Transverse colon (tissue), 4 donors: ENCODE measurements around the gene PTGER4. TPM values are rescaled to one million over a fixed set of nuclear protein-coding genes. Genes with fewer than 3 reads are reported as not detected.

Experiments used
- DNase-seq: peaks from one replicate; pipeline ENCODE4 v3.0.0-alpha.2; 2019
- H3K27ac ChIP-seq, 4 donors: fragments of 200-600 bp; sonication (generic); 2 replicates each; pipeline ENCODE4 v1.5.1; 2016 to 2018; ENCODE audit warnings: inconsistent platforms in 4 of 4
- H3K27me3 ChIP-seq: fragments of 200-600 bp; sonication (generic); 2 replicates; pipeline ENCODE4 v1.5.1; 2017; ENCODE audit warnings: inconsistent platforms
- H3K36me3 ChIP-seq, 4 donors: fragments of 200-600 bp; sonication (generic); 2 replicates each; pipeline ENCODE4 v1.5.1; 2017 to 2019; ENCODE audit warnings: inconsistent platforms in 4 of 4
- H3K4me1 ChIP-seq, 4 donors: fragments of 200-600 bp; sonication (generic); 2 replicates each; pipeline ENCODE4 v1.5.1; 2017 to 2020; ENCODE audit warnings: inconsistent platforms in 4 of 4
- H3K4me3 ChIP-seq, 4 donors: fragments of 200-600 bp; sonication (generic); 1 replicate in 1 of 4; 2 replicates in 3 of 4; pipeline versions ENCODE4 v1.5.1 to v1.6.1; 2017 to 2019; ENCODE audit warnings: inconsistent platforms in 4 of 4
- H3K9me3 ChIP-seq, 2 donors: fragments of 200-600 bp; sonication (generic); 2 replicates each; pipeline ENCODE4 v1.5.1; 2017 to 2019; ENCODE audit warnings: inconsistent platforms in 2 of 2
- CTCF ChIP-seq, 5 experiments: fragments of 200-600 bp in 3 of 5; fragments of 450-650 bp in 2 of 5; sonication (generic) in 3 of 5; IDR thresholded peaks; 1 replicate in 2 of 5; 2 replicates in 3 of 5; pipeline ENCODE4 v1.5.1; 2016 to 2017; ENCODE audit warnings: antibody characterized with exemption in 5 of 5, inconsistent platforms in 3 of 5, mild to moderate bottlenecking in 2 of 5, moderate library complexity in 1 of 5
- EP300 ChIP-seq: sonication (generic); formaldehyde crosslinking; IDR thresholded peaks from one replicate; pipeline ENCODE4 v1.6.1; 2017; ENCODE audit warnings: antibody characterized with exemption, low read depth
- POLR2A ChIP-seq: fragments of 450-650 bp; IDR thresholded peaks from one replicate; pipeline ENCODE4 v1.6.1; 2016; ENCODE audit warnings: antibody characterized with exemption, mild to moderate bottlenecking, moderate library complexity
- POLR2AphosphoS5 ChIP-seq, 3 donors: sonication (generic); formaldehyde crosslinking; IDR thresholded peaks; one replicate each; pipeline ENCODE4 v1.6.1; 2016; ENCODE audit warnings: antibody characterized with exemption in 3 of 3
- WGBS, 2 donors: methylation state at CpG; one replicate each; pipeline ENCODE4 v1.1.5; 2018; ENCODE audit warnings: low coverage in 1 of 2; 5-methylcytosine and 5-hydroxymethylcytosine counted together
- in situ Hi-C, 4 donors: fragments of 200-750 bp; cut with MboI; loops; one replicate each; pipeline versions ENCODE4 v1.15.0 to v1.15.1; 2017; ENCODE audit warnings: low sequenced_read_pairs in 3 of 4, low pct_ligation_motif_present in 1 of 4, low pct_unique_long_range_greater_than_20kb in 1 of 4
- intact Hi-C: fragments of 100-400 bp; cut with DNase I; formaldehyde crosslinking; loops from one replicate; pipeline ENCODE4 v1.15.1; 2023; ENCODE audit warnings: low total_unique reads
- total RNA-seq, 4 donors: library from RNA; depleted of rRNA; stranded (reverse); fragments of >200 nt; gene quantifications; one replicate each; pipeline ENCODE4 v1.1.0, GENCODE V29; 2016

PTGER4 gene
- total RNA-seq, 4 donors from 2014 or later = 39.6 to 127 (median 105) TPM

GRCh38 chr5:40689438-40689837 lies 9.7 kb downstream of the PTGER4 start:
- 5 to 14% methylated on average over 3 of the region's 3 CpGs for WGBS, 2 donors
- DNase-seq = no peak
- peaks cover 0 to 58% (median 28%) of the 10 kb centered on the region in 4 donors for H3K4me1 ChIP-seq

GRCh38 chr5:40690267-40690666 lies 10.6 kb downstream of the PTGER4 start:
- peak overlapping the region in 3 of 4 donors; percentile 31 to 94 (median 64) for H3K27ac ChIP-seq
- in situ Hi-C loops = loop anchor here in 2 of 4 donors (10.0 to 25.0 kb wide), 2 partner anchors 303 to 745 kb away; no protein-coding TSS in a partner anchor
- H3K9me3 ChIP-seq = no peaks in the 10 kb centered on the region
- no peaks in the 10 kb centered on the region for H3K27me3 ChIP-seq
- no peak for DNase-seq
- H3K4me3 ChIP-seq = no peak overlapping the region
- 35 to 56% methylated on average over 2 to 3 of the region's 3 CpGs for WGBS, 2 donors
- intact Hi-C loops = no loop called here
- peaks cover 0 to 16% (median 5%) of the 10 kb centered on the region in 4 donors for H3K36me3 ChIP-seq
- H3K4me1 ChIP-seq = peaks cover 0 to 50% (median 28%) of the 10 kb centered on the region in 4 donors
- TF ChIP-seq POLR2A (no peak), POLR2AphosphoS5 (IDR thresholded peaks at IDR 0.05) (no peak), CTCF (IDR thresholded peaks at IDR 0.05) (no peak), EP300 (no peak)

More at GRCh38 chr5:40689438-40689837, 9.7 kb downstream of the PTGER4 start:
- in situ Hi-C loops = loop anchor here in 2 of 4 donors (5.0 to 25.0 kb wide), 4 partner anchors 302 to 1105 kb away; no protein-coding TSS in a partner anchor
- no peak overlapping the region for H3K4me3 ChIP-seq
- TF ChIP-seq CTCF (IDR thresholded peaks at IDR 0.05) (no peak), POLR2AphosphoS5 (IDR thresholded peaks at IDR 0.05) (peak; percentile 54 to 82 (median 77)), EP300 (no peak), POLR2A (no peak)
- intact Hi-C loops = loop anchor here (2.0 to 10.0 kb wide), 3 partner anchors 737 to 1111 kb away; no protein-coding TSS in a partner anchor
- peaks cover 0 to 16% (median 5%) of the 10 kb centered on the region in 4 donors for H3K36me3 ChIP-seq
- no peaks in the 10 kb centered on the region for H3K9me3 ChIP-seq
- peak overlapping the region; percentile 64 to 96 (median 94) for H3K27ac ChIP-seq
- H3K27me3 ChIP-seq = no peaks in the 10 kb centered on the region

GRCh38 chr5:40691894-40692293 lies 12.2 kb downstream of the PTGER4 start:
- Histone ChIP-seq H3K9me3 (no peaks in the 10 kb centered on the region), H3K36me3 (peaks cover 0 to 11% (median 5%) of the 10 kb centered on the region in 4 donors), H3K27ac (no peak overlapping the region), H3K4me3 (no peak overlapping the region), H3K27me3 (no peaks in the 10 kb centered on the region), H3K4me1 (peaks cover 0 to 34% (median 21%) of the 10 kb centered on the region in 4 donors)
- WGBS, 2 donors = 99% methylated on average over 9 of the region's 9 CpGs; no CpG with 5 or more reads in 1 of the 2 donors
- in situ Hi-C loops = loop anchor here in 2 of 4 donors (10.0 to 25.0 kb wide), 2 partner anchors 305 to 747 kb away; no protein-coding TSS in a partner anchor
- DNase-seq = no peak
- TF ChIP-seq POLR2AphosphoS5 (IDR thresholded peaks at IDR 0.05) (no peak), EP300 (no peak), POLR2A (no peak), CTCF (IDR thresholded peaks at IDR 0.05) (no peak)
- intact Hi-C loops = no loop called here

- in situ Hi-C loops (loop anchor here in 2 of 4 donors (10.0 to 25.0 kb wide), 2 partner anchors 307 to 750 kb away; no protein-coding TSS in a partner anchor), intact Hi-C loops (no loop called here)
- no peak overlapping the region for H3K4me3 ChIP-seq
- H3K27me3 ChIP-seq = no peaks in the 10 kb centered on the region
- no peaks in the 10 kb centered on the region for H3K9me3 ChIP-seq
- peaks cover 0 to 10% (median 6%) of the 10 kb centered on the region in 4 donors for H3K4me1 ChIP-seq
- H3K27ac ChIP-seq = no peak overlapping the region
- H3K36me3 ChIP-seq = peaks cover 0 to 11% (median 5%) of the 10 kb centered on the region in 4 donors
- no peak for DNase-seq
- TF ChIP-seq EP300 (no peak), CTCF (IDR thresholded peaks at IDR 0.05) (no peak)
Observed at GRCh38 chr5:40694433-40694832, 14.7 kb downstream of the PTGER4 start.
